ENCODE measurements around the gene GASK1A.

Gene GASK1A

GRCh38 chr3:43086460-43087165 lies 107.5 kb downstream of the GASK1A start:
- no peak overlapping the region for H3K27ac ChIP-seq
- TF ChIP-seq CTCF (conservative IDR thresholded peaks at IDR 0.05): no peak

DNA sequence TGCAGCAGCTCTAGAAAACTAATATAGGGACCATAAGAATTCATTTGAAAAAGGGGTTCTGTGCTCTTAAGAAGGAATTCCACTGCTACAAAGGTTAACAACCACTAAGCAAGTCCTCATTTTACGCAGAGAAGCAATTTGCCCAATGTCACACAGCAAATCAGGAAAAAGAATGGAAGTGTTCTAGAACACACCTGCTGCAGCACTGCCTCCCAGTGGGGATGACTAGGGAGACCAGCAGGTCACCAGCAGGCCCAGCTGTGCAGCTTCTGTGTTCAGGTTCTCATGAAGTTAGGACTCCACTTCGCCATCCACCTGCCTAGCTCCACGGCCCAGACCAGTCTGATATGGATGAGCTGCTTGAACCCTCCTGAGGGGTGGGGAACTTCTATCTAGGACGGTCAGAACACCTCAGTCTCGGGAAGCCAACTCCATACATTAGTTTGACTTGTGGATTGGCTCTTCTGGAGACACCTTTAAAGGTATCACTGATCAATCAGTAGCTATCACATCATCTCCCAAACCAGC lies 108.2 kb downstream of the GASK1A start:
- peak; percentile 33 for TF ChIP-seq CTCF (conservative IDR thresholded peaks at IDR 0.05)
- H3K27ac ChIP-seq: no peak overlapping the region

- no peak for TF ChIP-seq CTCF (conservative IDR thresholded peaks at IDR 0.05)
- no peak overlapping the region for H3K27ac ChIP-seq
Measured at GRCh38 chr3:43089081-43089480, 110.0 kb downstream of the GASK1A start.

GRCh38 chr3:43090238-43090637 lies 111.1 kb downstream of the GASK1A start:
- H3K27ac ChIP-seq: no peak overlapping the region
- TF ChIP-seq CTCF (conservative IDR thresholded peaks at IDR 0.05): no peak

DNA sequence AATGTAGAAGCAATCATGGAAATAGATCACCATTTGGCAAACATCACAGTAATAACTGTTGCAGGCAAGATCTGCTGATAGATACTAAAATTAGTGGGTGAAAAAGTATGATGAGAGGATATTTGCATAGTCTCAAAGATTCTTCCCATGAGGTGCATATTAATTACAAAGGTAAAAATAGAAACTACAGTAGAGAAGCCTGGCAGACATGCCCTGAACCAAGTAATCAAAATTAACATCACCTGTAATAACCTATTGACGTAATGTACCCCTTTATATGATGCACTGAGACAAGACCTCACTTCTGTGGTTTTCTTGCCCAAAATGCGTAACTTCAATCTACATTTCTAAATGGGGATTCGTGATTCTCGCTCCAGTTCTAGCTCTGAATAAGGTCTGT lies 112.4 kb downstream of the GASK1A start:
- TF ChIP-seq CTCF (conservative IDR thresholded peaks at IDR 0.05): no peak
- no peak overlapping the region for H3K27ac ChIP-seq

GRCh38 chr3:43093006-43093405 lies 113.9 kb downstream of the GASK1A start:
- H3K27ac ChIP-seq: no peak overlapping the region
- TF ChIP-seq CTCF (conservative IDR thresholded peaks at IDR 0.05): no peak

DNA sequence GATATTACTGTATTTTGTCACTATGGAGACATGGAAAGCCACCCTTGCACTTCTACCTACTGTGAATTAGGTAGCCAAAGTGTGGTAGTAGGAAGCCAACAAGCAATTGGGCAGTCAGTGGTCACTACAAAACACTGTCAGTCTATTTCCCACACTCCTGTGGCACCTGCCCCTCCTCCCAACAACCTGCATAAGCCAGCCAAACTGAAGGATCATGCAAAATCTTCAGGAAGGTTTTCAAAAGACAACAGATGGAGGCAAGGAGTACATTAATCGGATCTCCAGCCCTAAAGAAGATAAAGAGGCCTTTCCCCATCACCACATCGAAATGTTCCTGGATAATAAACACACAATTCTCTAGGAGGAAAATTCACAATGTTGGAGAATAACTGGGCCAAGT lies 114.9 kb downstream of the GASK1A start:
- TF ChIP-seq CTCF (conservative IDR thresholded peaks at IDR 0.05): no peak
- H3K27ac ChIP-seq: no peak overlapping the region
